GM13976 (cell line): ENCODE measurements around the gene MEIS2.

ENCODE experiments used
- DNase-seq: peaks from one replicate; pipeline ENCODE4 v3.0.0; 2012; ENCODE audit warnings: low spot score
- in situ Hi-C: fragments of 300-500 bp; cut with MboI; formaldehyde crosslinking; loops from one replicate; pipeline ENCODE4 v1.12.0; 2022; ENCODE audit warnings: low sequenced_read_pairs, mixed read lengths, inconsistent platforms; ENCODE audit not compliant: unreplicated experiment
- TF ChIP-seq, protein P1 (sequence below): IDR thresholded peaks from 2 replicates; pipeline ENCODE4 v1.5.1; 2012; ENCODE audit warnings: borderline replicate concordance, mild to moderate bottlenecking; ENCODE audit not compliant: insufficient read depth; ENCODE audit errors: extremely low read depth, missing control alignments, control extremely low read depth

The MEIS2 gene

DNA sequence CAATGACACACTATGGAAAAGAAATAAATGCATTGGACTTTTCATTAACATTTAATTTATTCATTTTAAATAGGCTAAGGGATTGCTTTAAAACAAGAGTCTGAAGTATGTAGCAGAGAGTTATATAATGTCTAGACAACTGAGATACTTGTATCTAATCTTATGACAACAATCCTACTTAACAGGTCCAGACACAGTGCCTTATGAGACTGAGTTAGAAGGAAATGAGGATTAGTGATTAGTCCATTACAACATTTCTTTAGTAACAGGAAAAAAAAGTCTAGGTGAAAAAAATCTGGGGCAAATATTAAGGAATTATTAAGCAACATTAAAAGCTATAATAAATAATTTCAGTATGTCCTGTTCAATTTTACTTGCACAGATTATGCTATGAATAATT, 140.6 kb downstream of the MEIS2 start:
- in situ Hi-C loops: no loop called here
- TF ChIP-seq, protein P1, sequence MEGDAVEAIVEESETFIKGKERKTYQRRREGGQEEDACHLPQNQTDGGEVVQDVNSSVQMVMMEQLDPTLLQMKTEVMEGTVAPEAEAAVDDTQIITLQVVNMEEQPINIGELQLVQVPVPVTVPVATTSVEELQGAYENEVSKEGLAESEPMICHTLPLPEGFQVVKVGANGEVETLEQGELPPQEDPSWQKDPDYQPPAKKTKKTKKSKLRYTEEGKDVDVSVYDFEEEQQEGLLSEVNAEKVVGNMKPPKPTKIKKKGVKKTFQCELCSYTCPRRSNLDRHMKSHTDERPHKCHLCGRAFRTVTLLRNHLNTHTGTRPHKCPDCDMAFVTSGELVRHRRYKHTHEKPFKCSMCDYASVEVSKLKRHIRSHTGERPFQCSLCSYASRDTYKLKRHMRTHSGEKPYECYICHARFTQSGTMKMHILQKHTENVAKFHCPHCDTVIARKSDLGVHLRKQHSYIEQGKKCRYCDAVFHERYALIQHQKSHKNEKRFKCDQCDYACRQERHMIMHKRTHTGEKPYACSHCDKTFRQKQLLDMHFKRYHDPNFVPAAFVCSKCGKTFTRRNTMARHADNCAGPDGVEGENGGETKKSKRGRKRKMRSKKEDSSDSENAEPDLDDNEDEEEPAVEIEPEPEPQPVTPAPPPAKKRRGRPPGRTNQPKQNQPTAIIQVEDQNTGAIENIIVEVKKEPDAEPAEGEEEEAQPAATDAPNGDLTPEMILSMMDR: no peak
- no peak for DNase-seq

DNA sequence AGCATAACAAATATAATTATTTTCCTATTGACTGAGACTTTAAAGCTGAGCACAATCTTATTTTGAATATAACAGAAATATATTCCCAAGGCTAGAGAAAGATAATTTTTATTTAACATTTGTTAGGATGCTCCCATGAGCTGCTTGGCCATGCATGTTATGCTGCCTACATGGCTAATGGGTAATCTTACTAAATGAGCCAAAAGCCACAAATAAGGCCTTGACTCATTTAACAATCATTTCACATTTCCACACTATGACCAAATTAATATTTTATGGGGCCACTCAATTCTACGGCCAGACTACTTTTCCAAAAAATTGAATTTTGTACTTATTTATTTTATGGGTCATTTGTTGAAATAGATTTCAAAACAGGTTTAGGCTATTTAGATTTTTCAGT, 141.7 kb downstream of the MEIS2 start:
- TF ChIP-seq, protein P1: no peak
- no peak for DNase-seq
- in situ Hi-C loops: no loop called here

DNA sequence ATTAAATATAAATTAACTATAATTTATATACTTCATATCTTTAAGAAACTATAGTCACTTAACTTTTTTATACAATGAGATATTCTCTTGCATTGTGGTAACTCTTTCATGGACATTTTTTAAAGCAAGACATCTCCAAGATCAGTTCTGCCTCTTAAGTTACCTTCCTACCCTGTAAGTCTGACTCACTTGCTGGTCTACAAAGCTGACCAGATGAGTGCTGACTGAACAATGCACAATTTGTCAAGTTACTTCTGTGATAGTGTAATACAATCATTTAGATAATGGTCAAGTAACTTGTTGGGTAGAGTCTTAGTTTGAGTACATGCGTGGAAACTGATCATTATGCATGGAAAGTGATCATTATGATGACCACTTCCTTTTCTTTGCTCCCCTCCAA, 145.9 kb downstream of the MEIS2 start:
- no peak for DNase-seq
- TF ChIP-seq, protein P1: no peak
- in situ Hi-C loops: no loop called here

DNA sequence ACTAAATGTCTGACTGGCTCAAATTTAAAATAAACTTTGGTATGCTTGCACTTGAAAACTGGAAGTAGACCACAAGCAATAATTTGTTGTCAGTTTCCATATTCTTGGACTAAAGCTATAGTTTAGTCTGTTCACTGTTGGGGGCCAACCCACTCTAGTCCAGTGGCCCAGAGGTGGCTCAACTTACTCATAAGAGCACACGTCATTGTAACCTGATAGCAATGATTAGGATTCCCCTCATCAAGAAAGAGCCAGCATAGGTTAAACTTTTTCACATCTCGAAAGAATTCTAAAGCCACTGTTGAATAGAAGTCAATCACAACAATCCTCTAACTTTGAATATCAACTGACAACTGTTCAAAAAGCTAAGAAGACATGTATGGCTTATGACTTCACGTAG, 147.0 kb downstream of the MEIS2 start:
- in situ Hi-C loops: no loop called here
- DNase-seq: no peak
- TF ChIP-seq, protein P1: no peak

DNA sequence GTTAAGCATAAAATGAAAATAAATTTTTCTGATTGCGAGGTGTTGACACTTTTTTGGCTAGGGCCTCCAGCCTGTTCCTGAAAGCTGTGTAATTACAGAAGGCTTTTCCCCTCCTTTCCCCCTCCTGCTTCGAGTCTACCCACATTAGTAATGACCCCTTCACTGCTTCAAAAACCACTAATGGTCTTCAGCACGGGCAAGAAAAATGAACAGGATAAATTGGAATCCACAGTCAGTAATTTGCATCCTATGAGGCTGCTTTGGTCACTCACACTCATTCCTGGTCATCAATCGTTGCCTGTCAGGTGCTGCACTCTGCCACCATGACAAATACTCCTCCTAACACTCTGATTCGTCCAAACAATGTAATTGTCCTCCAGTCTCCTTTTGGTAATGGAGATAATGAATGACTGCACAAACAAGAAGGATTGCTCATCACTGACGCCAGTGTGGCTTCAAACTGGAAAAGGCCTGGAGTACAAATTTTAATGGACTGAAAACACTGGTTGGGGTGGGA, 148.6 kb downstream of the MEIS2 start:
- TF ChIP-seq, protein P1: no peak
- in situ Hi-C loops: no loop called here
- no peak for DNase-seq

DNA sequence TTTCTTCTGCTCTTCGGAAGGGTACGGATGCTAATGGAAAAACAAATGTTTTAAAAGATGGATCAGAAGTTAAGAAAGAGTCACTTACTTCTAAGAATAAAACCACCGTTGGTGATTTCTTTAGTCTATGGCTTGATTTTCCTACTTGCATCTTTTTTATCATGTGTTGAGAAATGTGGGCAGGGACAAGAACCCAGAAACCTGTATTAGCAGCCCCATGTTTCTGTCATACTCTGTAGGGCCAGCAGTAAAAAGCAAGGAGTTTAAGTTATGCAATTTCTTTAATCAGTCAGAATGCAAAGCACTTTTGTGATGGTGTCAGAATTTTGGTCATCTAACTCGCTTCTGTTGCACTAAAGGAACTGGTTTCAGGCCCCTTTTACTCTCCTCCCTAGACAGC, 150.0 kb downstream of the MEIS2 start:
- TF ChIP-seq, protein P1: no peak
- in situ Hi-C loops: no loop called here
- no peak for DNase-seq

DNA sequence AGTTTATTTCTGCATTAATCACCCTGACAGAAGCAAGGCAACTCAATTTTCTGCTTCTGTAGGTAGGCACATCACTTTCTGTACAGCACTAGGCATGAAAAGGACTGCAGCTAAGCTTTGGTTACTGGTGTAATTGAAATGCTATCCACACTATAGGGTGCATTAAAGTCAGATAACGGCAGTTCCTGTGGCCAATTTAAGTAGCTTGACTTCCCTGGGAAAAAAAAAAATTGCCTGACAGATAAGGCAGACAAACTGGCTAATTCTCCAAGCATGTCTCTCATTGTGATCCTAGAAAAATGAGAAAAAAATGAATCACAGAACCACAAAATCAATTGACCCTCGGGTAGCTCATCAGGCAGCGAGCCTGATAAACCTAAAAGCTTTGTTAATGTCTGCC, 151.4 kb downstream of the MEIS2 start:
- no peak for DNase-seq
- TF ChIP-seq, protein P1: no peak
- in situ Hi-C loops: no loop called here
